ENCODE data around the gene ITLN2.

DNA sequence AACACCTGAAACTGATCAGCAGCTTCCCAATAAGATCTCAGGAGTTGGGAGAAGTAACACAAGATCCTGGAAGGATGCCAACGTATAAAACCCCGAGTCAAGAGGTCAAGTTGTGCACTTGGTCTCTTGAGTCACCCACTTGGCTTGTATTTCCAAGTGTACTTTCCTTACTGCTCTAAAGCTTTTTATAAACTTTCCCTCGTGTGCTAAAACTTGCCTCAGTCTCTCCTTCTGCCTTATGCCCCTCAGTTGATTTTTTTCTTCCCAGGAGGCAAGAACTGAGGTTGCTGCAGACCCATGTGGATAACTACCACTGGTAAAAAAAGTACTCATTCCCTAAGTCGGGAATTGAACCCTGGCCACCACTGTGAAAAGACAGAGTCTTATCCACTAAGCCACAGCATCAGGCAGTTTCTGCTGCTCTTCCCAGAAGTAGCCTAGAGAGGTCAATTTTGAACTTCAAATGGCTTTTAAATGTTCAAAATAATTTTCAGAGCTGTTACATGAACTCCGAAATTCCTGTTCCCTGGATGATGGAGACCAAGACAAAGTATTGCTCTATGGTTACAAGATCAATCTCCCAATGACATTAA, 28.9 kb downstream of the ITLN2 start:
- no peak for TF ChIP-seq EZH2 (IDR thresholded peaks at IDR 0.05; ENCODE audit: low read depth, unreplicated experiment)
- TF ChIP-seq, protein P1, sequence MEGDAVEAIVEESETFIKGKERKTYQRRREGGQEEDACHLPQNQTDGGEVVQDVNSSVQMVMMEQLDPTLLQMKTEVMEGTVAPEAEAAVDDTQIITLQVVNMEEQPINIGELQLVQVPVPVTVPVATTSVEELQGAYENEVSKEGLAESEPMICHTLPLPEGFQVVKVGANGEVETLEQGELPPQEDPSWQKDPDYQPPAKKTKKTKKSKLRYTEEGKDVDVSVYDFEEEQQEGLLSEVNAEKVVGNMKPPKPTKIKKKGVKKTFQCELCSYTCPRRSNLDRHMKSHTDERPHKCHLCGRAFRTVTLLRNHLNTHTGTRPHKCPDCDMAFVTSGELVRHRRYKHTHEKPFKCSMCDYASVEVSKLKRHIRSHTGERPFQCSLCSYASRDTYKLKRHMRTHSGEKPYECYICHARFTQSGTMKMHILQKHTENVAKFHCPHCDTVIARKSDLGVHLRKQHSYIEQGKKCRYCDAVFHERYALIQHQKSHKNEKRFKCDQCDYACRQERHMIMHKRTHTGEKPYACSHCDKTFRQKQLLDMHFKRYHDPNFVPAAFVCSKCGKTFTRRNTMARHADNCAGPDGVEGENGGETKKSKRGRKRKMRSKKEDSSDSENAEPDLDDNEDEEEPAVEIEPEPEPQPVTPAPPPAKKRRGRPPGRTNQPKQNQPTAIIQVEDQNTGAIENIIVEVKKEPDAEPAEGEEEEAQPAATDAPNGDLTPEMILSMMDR (conservative IDR thresholded peaks at IDR 0.05; ENCODE audit: low read depth in 2 of 2): no peak
- no peak for TF ChIP-seq EZH2phosphoT487 (IDR thresholded peaks at IDR 0.05; ENCODE audit: unreplicated experiment)
- TF ChIP-seq POLR2AphosphoS5 (IDR thresholded peaks at IDR 0.05; ENCODE audit: low read depth): no peak
- no peak for TF ChIP-seq CREB1 (CRISPR knock-in tag; IDR thresholded peaks at IDR 0.05; ENCODE audit: low read depth)
- TF ChIP-seq, protein P2, sequence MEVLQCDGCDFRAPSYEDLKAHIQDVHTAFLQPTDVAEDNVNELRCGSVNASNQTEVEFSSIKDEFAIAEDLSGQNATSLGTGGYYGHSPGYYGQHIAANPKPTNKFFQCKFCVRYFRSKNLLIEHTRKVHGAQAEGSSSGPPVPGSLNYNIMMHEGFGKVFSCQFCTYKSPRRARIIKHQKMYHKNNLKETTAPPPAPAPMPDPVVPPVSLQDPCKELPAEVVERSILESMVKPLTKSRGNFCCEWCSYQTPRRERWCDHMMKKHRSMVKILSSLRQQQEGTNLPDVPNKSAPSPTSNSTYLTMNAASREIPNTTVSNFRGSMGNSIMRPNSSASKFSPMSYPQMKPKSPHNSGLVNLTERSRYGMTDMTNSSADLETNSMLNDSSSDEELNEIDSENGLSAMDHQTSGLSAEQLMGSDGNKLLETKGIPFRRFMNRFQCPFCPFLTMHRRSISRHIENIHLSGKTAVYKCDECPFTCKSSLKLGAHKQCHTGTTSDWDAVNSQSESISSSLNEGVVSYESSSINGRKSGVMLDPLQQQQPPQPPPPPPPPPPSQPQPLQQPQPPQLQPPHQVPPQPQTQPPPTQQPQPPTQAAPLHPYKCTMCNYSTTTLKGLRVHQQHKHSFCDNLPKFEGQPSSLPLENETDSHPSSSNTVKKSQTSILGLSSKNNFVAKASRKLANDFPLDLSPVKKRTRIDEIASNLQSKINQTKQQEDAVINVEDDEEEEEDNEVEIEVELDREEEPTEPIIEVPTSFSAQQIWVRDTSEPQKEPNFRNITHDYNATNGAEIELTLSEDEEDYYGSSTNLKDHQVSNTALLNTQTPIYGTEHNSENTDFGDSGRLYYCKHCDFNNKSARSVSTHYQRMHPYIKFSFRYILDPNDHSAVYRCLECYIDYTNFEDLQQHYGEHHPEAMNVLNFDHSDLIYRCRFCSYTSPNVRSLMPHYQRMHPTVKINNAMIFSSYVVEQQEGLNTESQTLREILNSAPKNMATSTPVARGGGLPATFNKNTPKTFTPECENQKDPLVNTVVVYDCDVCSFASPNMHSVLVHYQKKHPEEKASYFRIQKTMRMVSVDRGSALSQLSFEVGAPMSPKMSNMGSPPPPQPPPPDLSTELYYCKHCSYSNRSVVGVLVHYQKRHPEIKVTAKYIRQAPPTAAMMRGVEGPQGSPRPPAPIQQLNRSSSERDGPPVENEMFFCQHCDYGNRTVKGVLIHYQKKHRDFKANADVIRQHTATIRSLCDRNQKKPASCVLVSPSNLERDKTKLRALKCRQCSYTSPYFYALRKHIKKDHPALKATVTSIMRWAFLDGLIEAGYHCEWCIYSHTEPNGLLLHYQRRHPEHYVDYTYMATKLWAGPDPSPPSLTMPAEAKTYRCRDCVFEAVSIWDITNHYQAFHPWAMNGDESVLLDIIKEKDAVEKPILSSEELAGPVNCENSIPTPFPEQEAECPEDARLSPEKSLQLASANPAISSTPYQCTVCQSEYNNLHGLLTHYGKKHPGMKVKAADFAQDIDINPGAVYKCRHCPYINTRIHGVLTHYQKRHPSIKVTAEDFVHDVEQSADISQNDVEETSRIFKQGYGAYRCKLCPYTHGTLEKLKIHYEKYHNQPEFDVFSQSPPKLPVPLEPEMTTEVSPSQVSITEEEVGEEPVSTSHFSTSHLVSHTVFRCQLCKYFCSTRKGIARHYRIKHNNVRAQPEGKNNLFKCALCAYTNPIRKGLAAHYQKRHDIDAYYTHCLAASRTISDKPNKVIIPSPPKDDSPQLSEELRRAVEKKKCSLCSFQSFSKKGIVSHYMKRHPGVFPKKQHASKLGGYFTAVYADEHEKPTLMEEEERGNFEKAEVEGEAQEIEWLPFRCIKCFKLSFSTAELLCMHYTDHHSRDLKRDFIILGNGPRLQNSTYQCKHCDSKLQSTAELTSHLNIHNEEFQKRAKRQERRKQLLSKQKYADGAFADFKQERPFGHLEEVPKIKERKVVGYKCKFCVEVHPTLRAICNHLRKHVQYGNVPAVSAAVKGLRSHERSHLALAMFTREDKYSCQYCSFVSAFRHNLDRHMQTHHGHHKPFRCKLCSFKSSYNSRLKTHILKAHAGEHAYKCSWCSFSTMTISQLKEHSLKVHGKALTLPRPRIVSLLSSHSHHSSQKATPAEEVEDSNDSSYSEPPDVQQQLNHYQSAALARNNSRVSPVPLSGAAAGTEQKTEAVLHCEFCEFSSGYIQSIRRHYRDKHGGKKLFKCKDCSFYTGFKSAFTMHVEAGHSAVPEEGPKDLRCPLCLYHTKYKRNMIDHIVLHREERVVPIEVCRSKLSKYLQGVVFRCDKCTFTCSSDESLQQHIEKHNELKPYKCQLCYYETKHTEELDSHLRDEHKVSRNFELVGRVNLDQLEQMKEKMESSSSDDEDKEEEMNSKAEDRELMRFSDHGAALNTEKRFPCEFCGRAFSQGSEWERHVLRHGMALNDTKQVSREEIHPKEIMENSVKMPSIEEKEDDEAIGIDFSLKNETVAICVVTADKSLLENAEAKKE (CRISPR knock-in tag; IDR thresholded peaks at IDR 0.05): no peak
- TF ChIP-seq, protein P3, sequence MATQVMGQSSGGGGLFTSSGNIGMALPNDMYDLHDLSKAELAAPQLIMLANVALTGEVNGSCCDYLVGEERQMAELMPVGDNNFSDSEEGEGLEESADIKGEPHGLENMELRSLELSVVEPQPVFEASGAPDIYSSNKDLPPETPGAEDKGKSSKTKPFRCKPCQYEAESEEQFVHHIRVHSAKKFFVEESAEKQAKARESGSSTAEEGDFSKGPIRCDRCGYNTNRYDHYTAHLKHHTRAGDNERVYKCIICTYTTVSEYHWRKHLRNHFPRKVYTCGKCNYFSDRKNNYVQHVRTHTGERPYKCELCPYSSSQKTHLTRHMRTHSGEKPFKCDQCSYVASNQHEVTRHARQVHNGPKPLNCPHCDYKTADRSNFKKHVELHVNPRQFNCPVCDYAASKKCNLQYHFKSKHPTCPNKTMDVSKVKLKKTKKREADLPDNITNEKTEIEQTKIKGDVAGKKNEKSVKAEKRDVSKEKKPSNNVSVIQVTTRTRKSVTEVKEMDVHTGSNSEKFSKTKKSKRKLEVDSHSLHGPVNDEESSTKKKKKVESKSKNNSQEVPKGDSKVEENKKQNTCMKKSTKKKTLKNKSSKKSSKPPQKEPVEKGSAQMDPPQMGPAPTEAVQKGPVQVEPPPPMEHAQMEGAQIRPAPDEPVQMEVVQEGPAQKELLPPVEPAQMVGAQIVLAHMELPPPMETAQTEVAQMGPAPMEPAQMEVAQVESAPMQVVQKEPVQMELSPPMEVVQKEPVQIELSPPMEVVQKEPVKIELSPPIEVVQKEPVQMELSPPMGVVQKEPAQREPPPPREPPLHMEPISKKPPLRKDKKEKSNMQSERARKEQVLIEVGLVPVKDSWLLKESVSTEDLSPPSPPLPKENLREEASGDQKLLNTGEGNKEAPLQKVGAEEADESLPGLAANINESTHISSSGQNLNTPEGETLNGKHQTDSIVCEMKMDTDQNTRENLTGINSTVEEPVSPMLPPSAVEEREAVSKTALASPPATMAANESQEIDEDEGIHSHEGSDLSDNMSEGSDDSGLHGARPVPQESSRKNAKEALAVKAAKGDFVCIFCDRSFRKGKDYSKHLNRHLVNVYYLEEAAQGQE (IDR thresholded peaks at IDR 0.05; ENCODE audit: unreplicated experiment): no peak
- no peak for TF ChIP-seq STAT1 (IDR thresholded peaks at IDR 0.05; ENCODE audit: unreplicated experiment)
- TF ChIP-seq NANOG (IDR thresholded peaks at IDR 0.05; ENCODE audit: borderline replicate concordance): no peak
